ENCODE measurements around the gene ADA.

The ADA gene

DNA sequence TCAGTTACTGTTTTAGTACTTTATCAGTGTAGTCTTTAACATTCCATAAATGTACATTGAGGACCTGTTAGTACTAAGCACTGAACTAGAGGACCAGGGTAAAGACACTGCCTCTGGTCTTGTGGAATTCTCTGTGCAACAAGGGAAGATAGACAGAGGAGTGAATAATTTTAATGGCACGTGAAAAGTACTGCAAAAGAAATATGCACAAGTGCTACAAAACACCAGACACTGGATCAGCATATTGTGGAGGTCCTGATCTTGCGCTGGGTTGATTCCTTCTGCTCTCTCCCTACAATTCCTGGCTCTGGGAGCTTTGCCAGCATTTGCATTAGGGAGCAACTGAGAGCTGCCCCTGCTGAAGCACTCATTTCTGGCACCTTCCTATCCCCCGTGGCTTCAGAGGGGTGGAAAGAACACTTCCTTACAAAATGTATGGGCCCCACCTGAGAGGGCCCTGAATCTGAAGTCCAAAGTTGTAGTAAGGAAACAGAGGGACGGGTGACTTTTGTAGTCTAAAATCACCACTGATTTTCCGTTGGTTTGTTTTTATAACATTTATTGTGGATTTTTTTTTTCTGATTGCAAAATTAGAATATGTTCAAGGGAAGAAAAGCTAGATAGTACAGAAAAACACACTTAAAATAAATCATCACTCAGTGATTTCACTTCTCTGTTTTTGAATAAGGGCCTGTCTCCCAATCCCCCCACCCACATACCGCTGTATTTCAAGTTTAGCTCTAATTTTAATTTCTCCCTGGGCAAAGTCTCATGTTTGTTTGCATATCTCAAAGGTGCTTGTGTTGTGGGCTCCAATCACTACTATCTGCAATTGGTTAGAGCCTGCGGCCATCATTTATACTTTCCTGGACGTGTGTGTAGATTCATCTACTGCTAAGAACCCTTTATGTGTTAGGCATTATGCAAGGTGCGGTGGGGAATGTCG, 64.2 kb downstream of the ADA start:
- no peak for TF ChIP-seq CTCF (IDR thresholded peaks at IDR 0.05; ENCODE audit: insufficient read depth, low read depth, low read length, missing control alignments)
- no peak overlapping the region for H3K4me3 ChIP-seq (ENCODE audit: low read length)

DNA sequence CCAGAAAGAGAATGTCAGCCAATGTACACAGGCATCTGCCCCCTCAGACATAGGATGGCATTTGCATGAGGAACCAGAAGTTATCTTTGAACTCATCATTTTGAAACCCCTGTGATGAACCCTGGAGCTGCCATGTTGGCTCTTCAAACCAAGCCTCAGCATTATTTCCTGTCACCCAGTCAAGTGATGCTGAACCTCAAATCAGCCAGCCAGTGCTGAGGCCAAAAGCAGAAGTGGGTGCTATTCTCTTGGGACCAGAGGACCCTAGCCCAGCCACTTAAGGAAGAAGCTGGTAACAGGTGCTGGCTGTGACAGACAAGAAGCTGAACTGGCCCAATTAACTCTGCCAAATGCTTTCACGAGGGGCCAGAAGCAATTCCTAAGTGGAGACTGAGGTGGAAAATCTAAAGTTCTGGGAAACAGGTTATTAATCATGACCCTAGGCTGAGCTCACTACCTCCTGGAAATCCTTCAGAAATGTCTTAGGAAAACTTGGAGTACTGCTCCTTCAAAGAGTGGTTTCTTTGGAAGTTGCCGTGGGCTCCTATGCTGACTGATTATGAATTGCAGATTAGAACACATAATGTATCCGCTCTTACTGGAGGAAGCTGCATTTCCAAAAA, 65.1 kb downstream of the ADA start:
- H3K4me3 ChIP-seq (ENCODE audit: low read length), result no peak overlapping the region
- no peak for DNase-seq (ENCODE audit: low read depth)
- no peak for TF ChIP-seq CTCF (IDR thresholded peaks at IDR 0.05; ENCODE audit: insufficient read depth, low read depth, low read length, missing control alignments)

More for the DNA sequence above, 64.2 kb downstream of the ADA start:
- no peak for DNase-seq (ENCODE audit: low read depth)

- no peak for TF ChIP-seq CTCF (IDR thresholded peaks at IDR 0.05; ENCODE audit: insufficient read depth, low read depth, low read length, missing control alignments)
- no peak for DNase-seq (ENCODE audit: low read depth)
- no peak overlapping the region for H3K4me3 ChIP-seq (ENCODE audit: low read length)
These were observed 66.2 kb downstream of the ADA start for GRCh38 chr20:44585057-44585963.

DNA sequence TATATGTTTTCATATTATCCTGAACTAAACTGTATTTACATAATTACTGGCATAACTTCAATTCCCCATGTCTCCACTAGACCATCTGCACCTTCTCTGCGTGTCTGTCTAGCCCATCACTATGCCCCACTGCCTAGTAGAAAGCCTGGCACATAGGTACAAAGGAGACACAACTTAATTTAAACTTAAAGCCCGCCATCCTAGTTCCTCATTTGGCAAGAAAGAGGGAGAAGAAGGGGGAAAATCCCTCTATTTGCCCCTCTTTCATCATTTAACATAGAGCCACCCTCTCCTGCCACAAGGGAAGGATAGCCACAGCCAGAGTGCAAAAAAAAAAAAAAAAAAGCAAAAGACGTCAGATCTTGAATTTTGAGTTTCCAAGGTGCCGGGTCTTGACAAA, 67.3 kb downstream of the ADA start:
- TF ChIP-seq CTCF (IDR thresholded peaks at IDR 0.05; ENCODE audit: insufficient read depth, low read depth, low read length, missing control alignments), result no peak
- H3K4me3 ChIP-seq (ENCODE audit: low read length), result no peak overlapping the region
- DNase-seq (ENCODE audit: low read depth), result no peak

DNA sequence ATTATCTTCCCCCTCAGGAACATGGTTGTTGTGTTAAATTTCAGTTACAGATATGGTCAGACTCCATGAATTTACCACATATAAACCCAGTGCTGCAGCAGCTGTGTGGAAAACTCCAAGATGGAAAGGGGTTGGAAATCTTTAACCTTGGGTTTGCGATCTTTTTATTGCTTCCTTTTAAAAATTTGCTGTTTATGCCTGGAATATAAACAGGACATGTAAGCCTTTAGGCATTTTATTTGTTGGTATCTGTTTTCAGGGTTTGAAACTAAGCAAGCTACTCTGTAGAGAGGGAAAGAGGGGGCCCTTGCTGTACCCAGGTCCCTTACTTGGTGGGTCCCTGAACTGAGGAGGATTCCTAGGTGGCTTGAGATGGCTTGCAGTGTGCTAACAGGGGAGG, 68.3 kb downstream of the ADA start:
- no peak overlapping the region for H3K4me3 ChIP-seq (ENCODE audit: low read length)
- TF ChIP-seq CTCF (IDR thresholded peaks at IDR 0.05; ENCODE audit: insufficient read depth, low read depth, low read length, missing control alignments), result no peak
- DNase-seq (ENCODE audit: low read depth), result no peak

GRCh38 chr20:44582311-44583025, 69.0 kb downstream of the ADA start, which contains the start of gene PKIG:
Gene PKIG (plus strand): TSS chr20:44582579. CDS start chr20:44614557, 31,978 bp downstream.
- TF ChIP-seq CTCF (IDR thresholded peaks at IDR 0.05; ENCODE audit: insufficient read depth, low read depth, low read length, missing control alignments), result no peak
- H3K4me3 ChIP-seq (ENCODE audit: low read length), result no peak within 1 kb of the TSS
- DNase-seq (ENCODE audit: low read depth), result peak; percentile 39

Data from epithelial cell of esophagus (primary cell).